NT2/D1 (cell line): Measurements from ENCODE around the gene RNF32.

Experiments used
- SUZ12 ChIP-seq: IDR thresholded peaks from 2 replicates; pipeline ENCODE4 v1.6.1; 2011; ENCODE audit not compliant: insufficient read length, insufficient read depth; ENCODE audit errors: extremely low read depth
- YY1 ChIP-seq: IDR thresholded peaks from 2 replicates; pipeline ENCODE4 v1.6.1; 2011; ENCODE audit not compliant: insufficient read length, insufficient read depth
- ZNF274 ChIP-seq: IDR thresholded peaks from 2 replicates; pipeline ENCODE4 v1.6.1; 2011; ENCODE audit warnings: mild to moderate bottlenecking, low read depth, low read length

DNA sequence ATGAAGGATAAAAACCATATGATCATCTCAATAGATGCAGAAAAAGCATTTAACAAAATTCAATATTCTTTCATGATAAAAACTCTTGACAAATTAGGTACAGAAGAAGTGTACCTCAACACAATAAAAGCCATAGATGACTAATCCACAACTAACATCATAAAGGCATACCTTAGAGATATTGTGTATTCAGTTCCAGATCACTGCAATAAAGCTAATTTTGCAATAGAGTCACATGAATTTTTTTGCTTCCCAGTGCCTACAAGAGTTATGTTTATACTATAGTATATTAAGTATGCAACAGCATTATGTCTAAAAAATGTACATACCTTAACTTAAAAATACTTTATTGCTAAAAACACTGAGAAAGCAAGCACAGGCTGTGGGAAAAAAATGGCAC lies 18.9 kb upstream of the RNF32 start:
- TF ChIP-seq YY1 (no peak), ZNF274 (no peak), SUZ12 (no peak)
